Measurements from ENCODE around the gene LVRN.
"Not testable (repeated sequence)": the region's sequence is repeated elsewhere in the genome, so short reads cannot be mapped to it uniquely, and the experiment has no call there.

DNA sequence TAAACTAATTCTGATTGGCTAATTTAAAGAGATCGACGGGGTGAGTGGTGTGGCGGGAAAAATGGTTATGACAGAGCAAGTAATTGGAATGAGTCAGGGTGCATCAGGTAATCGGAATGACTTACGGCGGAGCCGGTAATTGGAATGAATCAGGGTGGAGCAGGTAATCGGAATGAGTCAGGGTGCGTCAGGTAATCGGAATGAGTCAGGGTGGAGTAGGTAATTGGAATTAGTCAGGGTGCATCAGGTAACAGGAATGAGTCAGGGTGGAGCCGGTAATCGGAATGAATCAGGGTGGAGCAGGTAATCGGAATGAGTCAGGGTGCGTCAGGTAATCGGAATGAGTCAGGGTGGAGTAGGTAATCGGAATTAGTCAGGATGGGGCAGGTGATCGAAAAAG, 32.1 kb upstream of the LVRN start:
- TF ChIP-seq, protein P1, sequence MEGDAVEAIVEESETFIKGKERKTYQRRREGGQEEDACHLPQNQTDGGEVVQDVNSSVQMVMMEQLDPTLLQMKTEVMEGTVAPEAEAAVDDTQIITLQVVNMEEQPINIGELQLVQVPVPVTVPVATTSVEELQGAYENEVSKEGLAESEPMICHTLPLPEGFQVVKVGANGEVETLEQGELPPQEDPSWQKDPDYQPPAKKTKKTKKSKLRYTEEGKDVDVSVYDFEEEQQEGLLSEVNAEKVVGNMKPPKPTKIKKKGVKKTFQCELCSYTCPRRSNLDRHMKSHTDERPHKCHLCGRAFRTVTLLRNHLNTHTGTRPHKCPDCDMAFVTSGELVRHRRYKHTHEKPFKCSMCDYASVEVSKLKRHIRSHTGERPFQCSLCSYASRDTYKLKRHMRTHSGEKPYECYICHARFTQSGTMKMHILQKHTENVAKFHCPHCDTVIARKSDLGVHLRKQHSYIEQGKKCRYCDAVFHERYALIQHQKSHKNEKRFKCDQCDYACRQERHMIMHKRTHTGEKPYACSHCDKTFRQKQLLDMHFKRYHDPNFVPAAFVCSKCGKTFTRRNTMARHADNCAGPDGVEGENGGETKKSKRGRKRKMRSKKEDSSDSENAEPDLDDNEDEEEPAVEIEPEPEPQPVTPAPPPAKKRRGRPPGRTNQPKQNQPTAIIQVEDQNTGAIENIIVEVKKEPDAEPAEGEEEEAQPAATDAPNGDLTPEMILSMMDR (IDR thresholded peaks at IDR 0.05): not testable (repeated sequence)
- TF ChIP-seq POLR2A (IDR thresholded peaks at IDR 0.05): not testable (repeated sequence)
